Measurements from ENCODE around the gene MBNL1.
"Not testable (repeated sequence)": the region's sequence is repeated elsewhere in the genome, so short reads cannot be mapped to it uniquely, and the experiment has no call there.

MBNL1 gene

DNA sequence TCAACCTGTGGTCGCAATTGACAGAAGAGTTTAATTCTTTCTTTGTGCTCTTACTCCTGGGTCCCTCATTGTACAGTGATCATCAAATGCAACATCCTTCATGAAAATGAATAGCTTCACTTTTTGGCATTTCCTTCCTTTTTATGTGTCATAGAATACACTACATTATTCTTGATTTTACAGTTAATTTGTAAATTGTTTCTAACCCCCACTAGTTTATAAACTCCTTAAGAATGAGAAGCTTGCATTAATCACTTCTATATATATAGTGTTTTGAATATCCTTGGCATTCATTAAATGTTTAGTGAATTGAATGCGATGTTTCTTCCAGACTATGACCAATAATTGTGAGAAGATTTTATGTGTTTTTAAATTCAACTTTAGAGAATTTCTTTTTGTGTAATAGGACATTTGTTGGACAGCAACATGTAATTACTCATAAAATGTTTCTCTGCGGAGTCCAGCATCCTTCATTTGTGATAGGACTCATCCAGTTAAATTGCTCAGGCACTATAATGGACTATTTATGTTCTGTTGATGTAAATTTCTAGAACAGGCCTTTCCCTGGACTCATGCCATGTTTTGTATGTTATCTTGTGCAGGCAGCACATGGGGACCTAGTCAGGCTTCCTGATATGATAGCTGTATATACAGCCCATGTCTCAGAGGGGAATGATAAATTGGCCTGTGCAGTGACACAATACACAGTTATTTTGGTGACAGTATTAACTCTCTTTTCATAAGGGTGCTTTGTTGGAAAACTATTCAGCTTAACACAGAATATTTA is 51.3 kb downstream of the MBNL1 start:
- DNase-seq (ENCODE audit: low spot score) = no peak

DNA sequence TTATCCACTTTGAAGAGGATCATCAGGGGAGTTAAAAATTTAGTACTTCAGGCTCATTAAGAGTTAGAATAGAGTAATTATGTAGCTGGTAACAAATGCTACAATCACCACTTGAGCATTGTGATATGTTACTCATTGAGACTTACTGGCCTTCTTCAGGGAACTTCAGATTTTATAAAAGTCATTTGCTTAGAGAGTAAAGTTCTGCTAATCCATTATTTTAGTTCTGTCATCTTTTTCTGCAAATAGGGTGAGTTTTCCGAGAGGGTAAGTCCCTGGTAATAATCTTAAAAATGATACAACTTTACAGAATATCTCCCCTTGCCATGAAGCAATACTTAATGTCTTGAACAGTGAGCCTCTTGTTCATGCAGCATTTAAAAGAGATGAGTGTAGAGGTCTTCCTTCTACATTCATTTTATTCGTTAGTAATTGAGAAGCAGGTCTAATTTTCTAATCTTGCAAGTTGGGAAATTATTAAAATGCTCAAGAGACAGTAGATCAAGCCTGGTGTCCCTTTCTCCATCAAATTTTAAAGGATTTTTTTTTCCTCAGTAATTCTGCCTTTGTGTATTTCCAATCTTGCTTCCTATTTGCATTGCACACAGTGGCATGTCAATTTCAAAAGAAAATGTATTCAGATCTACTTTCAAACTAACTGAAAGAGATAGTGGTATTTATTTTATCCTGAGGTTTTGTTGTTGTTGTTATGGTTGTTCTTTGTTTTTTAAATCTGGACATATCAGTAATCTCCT is 52.6 kb downstream of the MBNL1 start:
- DNase-seq (ENCODE audit: low spot score) = no peak

DNA sequence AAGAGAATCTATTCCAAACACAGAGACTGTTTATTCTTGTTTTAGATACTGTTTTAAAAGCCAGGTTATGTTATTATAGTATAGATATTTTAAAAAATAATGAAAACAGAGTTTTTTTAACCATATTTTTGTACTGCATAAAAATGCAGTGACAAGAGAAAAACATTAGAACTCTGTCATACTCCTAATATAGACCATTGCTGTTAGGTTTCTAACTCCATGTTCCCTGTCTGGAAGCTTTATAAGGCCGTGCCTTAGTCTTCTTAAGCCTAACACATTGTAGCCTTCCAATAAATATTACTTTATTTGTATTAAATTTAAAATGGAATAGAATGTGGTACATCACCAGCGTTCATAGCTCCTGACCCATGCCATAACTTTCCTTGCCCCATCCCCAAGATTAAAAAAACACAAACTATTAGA is 53.2 kb downstream of the MBNL1 start:
- DNase-seq (ENCODE audit: low spot score) = no peak

DNA sequence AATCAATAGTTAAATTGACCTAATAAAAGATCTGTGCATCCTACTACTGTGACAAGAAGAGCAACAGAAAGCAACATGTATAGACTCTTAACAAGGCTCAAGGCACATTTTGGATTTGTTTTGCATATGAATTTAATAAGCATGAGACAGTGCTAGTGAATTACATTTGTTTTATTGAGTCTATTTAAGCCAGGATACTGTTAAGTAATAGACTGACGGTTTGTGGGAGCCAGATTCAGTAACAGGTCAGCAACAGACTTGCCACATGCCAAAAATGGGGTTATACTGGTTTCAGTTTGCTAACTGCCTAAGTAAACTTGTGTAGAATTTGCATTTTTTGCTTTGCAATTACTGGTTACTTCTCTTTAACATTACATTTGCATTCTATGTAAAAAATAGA is 54.0 kb downstream of the MBNL1 start:
- no peak for DNase-seq (ENCODE audit: low spot score)

DNA sequence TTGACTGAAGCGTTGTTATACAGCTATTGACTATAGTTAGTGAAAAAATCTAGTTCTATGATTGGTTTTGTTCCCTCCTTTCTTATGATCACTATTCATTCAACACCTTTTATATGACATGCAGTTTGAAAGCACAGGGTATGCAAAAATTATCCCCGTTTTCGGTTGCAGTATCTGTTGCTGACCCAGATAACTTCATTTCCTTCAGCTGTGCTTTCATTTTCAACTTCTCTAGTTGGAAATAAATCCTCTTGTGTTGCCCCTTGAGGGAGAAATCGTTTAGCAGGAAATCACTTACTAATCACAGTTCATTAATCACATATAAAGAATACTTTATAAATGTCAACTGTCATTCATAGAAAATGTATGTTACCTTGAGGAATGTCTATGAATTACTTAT is 55.1 kb downstream of the MBNL1 start:
- DNase-seq (ENCODE audit: low spot score) = no peak

DNA sequence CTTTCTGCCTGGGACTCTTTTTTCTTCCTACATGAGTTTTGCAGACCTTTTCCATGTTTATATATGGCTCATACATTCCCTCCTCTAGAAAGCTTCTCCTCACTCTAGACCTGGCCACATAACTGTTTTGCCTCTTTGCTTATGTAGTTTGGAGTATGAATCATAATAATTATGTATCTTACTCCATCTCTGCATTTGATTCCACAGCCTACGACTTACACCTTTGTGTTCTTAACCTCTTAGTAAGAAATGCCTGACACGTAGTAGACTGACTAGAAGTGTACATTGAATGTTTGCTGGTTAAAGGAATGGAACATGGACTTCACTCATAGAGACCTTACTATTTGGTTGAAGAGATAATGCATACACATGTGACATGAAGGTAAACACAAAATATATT is 56.4 kb downstream of the MBNL1 start:
- no peak for DNase-seq (ENCODE audit: low spot score)

DNA sequence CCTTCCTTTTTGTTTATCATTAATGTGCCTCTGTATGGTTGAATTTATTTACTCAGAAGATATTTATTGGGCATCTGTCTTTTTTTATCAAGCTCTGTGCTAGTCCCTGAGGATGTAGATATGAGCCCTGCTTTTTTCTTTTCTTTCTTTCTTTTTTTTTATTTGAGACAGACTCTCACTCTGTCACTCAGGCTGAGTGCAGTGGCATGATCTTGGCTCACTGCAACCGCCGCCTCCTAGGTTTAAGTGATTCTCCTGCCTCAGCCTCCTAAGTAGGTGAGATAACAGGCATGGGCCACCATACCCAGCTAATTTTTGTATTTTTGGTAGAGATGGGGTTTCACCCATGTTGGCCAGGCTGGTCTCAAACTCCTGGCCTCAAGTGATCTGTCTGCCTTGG is 58.5 kb downstream of the MBNL1 start:
- no peak for DNase-seq (ENCODE audit: low spot score)

DNA sequence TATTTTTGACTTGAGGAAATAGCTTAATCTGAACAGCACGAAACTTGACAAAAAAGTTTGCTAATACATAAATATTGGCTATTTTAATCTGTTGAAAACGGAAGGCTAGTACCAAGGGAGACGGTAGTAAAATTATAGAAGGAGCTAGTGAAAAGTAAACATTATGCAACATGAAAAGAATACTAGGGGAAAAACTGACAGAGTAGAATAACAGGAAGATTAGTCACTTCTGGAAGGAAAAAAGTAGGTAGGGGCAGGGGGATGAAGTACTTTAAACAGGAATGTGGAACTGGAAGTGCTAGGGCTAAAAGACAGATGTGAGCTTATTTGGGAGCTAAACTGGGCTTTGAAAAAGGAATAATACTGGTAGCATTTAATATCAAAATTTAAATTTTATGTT is 60.1 kb downstream of the MBNL1 start:
- no peak for DNase-seq (ENCODE audit: low spot score)

DNA sequence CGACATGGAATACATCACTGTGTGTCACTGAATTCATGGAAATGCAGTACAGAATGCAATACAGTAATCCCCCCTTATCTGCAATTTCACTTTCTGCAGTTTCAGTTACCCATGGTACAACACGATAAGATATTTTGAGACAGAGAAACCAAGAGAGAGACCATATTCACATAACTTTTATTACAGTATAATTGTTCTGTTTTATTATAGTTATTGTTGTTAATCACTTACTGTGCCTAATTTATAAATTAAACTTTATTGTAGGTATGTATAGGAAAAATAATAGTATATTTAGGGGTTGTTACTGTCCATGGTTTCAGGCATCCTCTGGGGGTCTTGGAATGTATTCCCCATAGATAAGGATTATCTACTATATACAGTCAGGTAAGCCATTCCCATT is 61.8 kb downstream of the MBNL1 start:
- no peak for DNase-seq (ENCODE audit: low spot score)

DNA sequence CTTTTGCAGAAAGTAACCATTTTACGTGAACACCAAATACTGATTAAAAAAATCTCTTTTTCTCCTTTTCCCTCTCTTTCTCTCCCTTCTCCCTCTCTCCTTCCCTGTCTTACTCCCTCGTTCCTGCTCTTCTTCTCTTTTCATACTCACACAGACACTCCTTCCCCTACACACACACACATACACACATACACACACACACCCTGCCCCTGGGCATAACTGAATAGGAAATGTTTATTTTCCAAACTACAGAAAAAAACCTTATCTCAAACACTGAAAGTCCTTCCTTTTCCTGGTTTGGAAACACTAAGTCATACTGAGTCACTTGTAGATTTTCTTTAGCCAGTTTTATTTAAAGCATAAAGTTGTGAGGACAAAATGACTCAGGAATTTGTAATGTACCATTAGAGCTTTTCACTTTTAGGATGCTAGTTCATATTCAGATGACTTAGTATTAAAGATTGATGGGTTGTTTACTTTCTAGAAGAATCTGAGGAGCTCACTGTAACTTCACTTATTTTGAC is 62.4 kb downstream of the MBNL1 start:
- no peak for DNase-seq (ENCODE audit: low spot score)

DNA sequence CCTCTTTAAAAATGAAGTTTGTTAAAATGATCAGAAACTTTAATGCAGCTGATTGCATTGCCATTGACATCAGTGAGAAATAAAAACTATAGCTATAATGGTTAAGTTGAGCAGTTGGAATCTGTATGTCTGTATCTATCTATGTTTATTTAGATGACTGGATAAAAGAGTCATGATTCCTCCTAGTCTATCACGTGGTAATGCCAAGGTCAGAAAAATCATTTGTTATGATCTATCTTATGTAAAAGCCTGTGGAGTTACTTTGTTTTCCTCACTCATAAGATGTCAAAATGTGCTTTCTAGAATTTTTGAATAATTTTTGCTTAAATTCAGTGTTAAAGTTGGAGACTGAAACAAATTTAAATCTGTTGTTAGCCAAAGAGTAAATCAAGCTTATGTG is 63.3 kb downstream of the MBNL1 start:
- DNase-seq (ENCODE audit: low spot score) = no peak

DNA sequence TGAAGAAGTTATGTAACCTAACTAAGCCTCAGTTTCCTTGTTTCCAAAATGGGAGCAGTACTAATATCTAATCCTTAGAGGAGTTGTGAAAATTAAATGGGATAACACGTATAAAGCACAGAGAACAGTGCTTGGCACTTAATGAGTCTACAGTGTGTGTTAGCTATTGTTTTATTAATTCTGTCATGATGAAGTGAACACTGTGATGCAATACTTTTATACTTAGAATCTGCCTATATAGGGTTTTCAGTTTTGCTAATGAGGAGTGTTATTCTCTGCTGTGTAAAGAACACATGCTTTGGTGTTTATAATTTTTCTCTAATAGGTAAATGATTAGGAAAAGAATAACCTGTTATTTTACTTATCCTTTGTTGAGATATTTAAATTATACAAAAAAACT is 65.2 kb downstream of the MBNL1 start:
- DNase-seq (ENCODE audit: low spot score) = no peak

DNA sequence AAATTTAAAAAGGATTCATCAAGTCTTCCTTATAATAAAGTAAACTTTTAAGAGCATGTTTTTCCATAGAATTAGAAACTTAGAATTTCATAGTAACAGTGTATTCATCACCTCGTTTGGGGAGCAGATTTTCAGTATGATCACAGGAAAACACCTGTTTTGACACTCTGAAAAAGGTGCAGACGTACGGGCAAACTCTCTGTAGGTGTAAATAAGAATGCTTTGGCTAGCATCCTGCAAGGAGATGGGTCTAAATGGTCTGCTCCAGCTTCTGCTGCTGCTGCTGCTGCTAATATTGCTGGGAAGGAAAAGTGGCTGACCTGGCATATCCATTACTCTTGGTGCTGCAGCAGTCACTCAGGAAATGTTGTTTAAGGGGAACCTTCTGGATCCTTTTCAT is 66.0 kb downstream of the MBNL1 start:
- DNase-seq (ENCODE audit: low spot score) = no peak

DNA sequence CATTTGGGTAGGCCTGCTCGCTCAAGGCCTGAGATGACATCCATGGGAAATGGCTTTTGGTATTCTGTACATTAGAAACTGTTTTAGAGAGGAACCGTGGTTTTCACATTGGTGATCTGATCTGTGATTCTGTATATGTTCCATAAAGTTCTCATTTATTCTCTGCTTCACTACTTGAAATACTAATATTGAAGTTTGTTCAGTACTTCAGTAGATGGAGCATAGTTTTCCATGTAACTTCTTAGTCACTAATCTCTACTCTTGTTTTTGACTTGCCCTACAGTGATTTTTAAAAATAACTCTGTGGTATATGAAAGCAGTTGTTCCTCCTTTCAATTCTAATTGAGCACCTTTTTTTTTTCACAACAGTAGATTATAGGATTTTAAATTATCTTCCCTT is 66.5 kb downstream of the MBNL1 start:
- no peak for DNase-seq (ENCODE audit: low spot score)

DNA sequence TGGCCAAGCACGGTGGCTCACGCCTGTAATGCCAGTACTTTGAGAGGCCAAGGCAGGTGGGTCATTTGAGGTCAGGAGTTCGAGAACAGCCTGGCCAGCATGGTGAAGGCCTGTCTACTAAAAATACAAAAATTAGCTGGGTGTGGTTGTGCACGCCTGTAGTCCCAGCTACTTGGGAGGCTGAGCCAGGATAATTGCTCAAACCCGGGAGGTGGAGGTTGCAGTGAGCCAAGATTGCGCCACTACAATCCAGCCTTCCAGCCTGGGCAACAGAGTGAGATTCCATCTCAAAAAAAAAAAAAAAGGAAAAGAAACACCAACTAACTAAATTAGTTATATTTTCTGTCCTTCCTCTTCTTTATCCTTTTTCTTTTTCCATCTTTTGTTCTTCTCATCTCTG is 68.6 kb downstream of the MBNL1 start:
- DNase-seq (ENCODE audit: low spot score) = not testable (repeated sequence)

DNA sequence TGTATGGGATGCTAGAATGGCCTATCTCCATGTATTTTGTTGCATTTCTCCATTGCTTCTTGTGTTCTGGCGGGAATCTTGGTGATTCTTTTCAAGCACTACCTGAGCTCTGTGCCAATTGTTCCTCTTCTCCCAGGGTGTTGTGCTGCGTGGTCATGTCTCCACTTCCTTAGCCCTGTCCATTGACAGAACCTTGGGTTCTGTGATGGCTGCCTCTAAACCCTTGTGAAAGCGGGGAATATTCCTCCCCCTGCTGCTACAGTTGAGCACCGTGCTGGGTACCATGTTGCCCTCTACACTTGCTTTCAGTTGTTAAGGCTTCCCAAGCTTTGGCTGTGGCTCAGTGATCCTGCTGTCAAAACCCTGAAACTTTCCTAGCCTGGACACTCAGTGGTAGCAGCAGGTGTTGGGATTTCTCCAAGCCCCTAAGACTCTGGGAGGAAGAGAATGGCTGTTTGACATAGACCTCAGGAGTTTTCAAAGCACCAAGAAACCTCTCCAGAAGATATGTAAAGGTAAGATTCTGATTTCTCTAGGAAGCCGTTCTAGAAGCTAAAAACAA is 69.5 kb downstream of the MBNL1 start:
- no peak for DNase-seq (ENCODE audit: low spot score)

DNA sequence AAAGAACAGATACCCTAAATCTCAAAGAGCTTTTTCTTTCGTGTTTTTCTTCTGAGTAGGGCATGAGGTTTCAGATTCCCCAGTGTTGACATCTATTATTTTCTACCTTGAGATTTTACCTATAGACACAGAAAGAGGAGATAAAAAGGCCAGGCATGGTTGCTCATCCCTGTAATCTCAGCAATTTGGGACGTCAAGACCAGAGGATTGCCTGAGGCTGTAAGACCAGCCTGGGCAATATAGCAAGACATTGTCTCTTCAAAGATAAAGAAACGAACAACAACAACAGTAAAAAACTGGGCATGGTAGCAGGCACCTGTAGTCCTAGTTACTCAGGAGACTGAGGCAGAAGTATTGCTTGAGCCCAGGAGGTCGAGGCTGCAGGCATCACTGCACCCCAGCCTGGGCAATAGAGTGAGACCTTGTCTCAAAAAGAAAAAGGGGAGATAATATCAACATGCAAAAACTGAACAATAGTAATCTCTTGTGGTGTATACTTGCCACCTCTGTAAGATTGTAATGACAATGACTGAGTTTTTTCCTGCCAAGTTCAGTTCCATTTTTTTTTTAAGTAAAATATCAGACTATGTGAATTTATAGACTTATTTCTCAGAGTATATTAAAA is 71.3 kb downstream of the MBNL1 start:
- DNase-seq (ENCODE audit: low spot score) = no peak

DNA sequence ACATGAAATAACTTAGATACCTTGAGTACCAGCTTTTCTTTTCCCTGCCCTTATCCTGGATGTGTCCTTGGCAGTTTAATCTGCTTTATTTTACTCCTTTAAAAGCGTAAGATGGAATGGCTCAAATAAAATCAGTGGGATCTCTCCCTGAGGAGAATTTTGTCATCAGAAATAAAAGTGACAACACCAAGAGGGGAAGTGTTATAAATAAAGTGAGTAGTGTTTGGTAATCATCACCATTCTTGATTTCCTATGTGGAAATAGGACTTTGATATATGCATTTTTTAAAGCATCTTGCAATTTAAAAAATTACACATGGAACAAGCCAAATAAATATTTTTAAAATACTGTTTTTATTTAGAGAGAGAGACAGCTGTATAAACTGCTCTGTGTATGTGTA is 76.5 kb downstream of the MBNL1 start:
- no peak for DNase-seq (ENCODE audit: low spot score)

DNA sequence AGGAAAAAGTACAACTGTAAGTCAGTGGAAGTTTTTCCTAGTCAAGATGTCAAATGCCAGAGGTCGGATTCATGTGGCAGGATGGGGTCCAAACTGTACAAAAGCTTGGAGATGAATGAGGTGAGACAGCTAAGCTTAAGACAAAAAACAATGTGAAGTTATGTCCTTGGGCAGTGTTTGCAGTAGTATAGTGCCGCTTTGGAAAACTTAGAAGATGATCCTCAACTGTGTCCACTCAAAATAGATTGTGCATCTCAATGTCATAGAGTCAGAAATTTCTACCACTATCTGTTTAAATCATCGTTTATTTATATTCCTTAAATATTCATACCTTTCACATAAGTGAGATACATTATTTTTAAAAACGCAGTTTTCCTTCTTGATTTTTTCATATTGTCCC is 77.3 kb downstream of the MBNL1 start:
- DNase-seq (ENCODE audit: low spot score) = no peak

DNA sequence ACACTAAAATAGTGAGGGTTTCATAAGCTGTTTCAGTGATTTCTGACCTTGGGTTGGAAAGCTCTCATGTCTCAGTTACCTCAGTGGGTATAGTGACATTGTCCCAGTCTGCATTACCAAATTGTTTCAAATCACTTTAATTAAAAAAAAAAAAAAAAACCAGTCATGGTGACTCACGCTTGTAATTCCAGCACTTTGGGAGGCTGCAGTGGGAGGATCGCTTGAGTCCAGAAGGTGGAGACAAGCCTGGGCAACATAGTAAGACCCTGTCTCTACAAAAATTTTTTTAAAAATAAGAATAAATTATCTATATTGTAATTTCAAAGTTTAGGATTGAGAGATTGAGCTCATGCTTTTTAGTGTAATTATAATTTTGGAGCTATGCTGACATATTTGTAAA is 78.0 kb downstream of the MBNL1 start:
- no peak for DNase-seq (ENCODE audit: low spot score)

DNA sequence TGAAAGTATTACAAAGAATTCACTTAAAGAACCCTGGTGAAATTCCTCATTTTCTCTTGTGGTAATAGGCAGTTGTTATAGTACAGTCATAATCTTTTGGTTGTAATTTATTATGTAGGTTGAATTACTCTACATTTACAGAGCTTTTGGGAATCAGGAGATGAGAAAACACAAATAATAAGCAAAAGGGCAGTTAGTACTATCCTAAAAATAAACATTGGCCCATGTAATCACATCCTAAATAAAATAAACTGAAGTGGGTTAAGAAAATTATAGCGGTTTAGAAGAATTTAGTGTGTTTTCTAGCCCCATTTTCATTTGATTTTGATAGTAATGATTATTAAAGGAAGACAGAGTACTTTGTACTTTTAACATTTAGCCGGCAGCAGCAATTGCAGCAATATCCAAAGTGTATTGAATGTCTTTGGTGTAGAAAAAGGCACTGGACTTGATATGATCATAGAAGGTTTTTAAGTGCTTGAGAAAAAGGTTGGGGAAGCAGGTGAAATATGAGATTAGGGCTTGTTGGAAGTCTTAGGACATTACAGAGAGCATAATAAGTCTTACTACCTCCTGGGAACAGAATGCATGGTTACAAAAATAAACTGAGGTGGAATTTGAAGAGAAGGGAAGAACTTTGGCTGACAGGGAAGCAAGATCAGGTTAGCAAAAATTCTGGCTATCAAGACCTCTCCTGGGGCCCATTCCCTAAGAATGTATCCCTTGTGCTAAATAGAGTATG is 79.9 kb downstream of the MBNL1 start:
- DNase-seq (ENCODE audit: low spot score) = no peak

DNA sequence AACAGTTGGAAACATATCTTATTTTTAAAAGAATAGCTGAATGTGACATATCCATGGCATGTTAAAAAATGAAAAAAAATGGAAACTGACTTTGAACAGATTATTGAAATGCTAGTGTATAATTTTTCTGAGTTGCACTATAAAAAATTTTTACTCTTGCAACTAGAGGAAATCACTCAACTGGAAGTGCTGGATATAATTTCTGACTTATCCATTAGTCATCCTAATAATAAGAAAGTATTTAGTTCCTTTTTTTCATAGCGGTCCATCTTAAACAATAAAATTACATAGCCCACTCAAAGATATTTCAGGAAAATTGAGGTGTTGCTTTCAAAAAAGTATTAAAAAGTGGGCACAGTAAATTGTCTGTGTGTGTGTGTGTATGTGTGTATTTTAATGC is 80.7 kb downstream of the MBNL1 start:
- DNase-seq (ENCODE audit: low spot score) = no peak
